ENCODE data around the gene AFF3.
"Not testable (repeated sequence)": the region's sequence is repeated elsewhere in the genome, so short reads cannot be mapped to it uniquely, and the experiment has no call there.

Gene AFF3

GRCh38 chr2:100106460-100106859 lies 35.9 kb downstream of the AFF3 start:
- no peak for DNase-seq (ENCODE audit: low read depth)

DNA sequence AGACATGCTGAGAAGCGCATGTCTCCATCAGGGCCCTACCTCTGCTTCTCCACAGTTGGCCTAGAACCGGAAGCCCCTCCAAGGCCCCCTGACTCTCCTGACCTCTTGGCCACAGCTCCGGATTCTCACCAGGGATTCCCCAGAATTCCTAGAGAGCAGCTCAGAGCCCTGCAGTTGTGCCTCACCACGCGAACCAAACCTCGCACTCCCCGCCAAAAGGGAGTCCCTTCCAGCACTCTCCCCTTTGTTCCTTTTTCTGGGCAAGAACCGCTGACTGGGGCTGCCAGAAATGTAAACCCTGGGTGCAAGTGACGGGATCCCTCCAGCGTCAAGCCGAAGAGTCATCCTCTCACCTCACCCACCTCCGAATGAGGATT lies 36.7 kb downstream of the AFF3 start:
- peak; percentile 34 for DNase-seq (ENCODE audit: low read depth)

GRCh38 chr2:100104718-100105677 lies 37.4 kb downstream of the AFF3 start:
- DNase-seq (ENCODE audit: low read depth): peak; percentile 56

- peak; percentile 36 for DNase-seq (ENCODE audit: low read depth)
Measured at GRCh38 chr2:100104265-100104664, 38.1 kb downstream of the AFF3 start.

DNA sequence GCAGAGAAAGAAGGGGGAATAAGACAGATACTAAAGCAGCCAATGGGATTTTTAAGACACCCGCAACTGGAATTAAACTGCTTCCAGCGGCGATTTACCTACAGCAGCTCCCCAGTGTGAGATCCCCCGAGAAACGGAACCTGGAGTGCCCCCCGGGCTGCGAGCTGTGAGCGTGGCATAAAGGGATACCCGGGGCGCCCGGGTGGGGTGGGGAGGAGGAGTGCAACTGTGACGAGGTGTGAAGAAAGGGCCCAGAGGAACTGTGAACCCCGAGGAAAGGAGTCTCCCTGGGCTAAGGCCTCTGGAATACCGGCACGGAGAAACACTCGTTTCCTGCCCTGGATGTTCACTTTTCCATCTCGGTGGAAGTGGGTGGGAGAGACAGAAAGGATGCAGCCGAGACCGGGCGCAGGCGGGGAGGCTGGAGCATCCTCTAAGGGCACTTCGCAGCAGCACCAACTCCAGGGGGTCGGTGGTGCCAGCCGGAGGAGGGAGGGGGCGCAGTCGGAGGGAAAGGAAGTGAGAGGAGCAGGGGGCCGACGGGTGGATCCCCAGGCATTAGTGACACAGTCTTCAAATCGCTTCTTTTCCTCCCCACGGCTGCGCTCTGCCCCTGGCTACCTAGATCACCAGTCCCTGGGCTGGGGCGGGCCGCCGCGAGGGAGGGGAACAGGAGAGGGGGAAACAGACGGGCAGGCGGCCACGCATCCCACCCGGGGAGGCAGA lies 38.7 kb downstream of the AFF3 start:
- peak; percentile 10 for DNase-seq (ENCODE audit: low read depth)

DNA sequence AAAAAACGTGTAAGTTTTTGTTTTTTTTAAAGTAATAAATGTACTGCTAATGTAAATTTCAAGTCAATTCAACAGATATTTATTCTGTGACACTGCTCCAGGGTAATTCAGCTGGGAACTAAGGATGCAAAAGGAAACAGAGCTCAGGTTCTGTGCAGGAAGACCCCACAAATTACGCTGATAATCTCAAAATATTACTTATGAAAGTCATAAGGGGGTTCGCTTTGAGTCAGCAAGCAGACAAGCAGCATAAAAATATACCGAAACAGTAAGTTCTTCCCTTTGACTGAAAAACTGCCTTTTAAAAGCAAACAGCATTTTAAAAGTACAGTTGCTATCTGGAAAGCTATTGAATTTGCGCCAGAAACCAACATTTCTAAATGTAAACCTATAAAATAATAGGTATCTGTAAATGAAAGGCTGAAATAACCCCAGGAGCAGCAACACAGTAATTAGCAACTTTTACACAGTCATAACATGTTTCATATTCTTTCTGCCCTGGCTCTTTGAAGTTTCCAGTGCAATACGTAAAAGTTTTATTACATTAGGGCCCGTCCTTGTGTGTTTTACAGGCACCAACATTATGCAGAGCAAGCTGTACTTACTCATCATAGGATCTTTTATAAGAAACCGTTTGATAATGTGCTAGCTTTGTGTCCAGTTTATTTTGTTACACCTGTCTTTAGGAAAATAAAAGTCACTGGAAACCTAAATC lies 39.8 kb downstream of the AFF3 start:
- DNase-seq (ENCODE audit: low read depth): not testable (repeated sequence)

GRCh38 chr2:100098855-100099254 lies 43.5 kb downstream of the AFF3 start:
- DNase-seq (ENCODE audit: low read depth): not testable (repeated sequence)

DNA sequence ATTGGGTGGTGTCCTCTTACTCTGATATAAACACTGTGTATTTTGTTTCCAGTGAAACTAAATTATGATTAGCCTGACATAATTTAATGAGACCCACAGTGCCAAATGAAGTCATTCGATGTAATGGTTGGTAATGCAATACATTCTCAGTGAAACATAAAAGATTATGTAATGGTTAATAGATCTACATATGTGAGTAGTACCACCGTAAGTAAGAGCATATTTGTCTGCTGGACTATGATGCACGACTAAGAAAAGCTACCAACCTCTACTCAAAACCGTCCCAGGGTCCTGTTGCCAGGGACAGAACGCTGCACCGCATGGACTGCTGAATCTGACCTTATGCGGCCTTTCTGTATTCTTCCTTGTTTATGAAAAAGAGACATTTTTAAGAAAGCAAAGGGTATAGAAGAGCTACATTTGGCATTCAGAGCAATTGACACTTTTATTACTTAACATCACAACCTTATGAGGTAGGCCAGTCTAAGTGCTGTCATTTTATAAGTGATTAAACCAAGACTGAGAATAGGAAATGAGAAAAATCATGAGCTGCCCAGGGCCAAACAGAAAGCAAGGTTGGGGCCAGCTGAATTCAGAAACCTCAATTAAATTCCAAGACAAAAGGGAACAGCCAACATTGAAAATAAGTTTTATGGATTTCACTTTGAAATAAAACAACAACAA lies 44.6 kb downstream of the AFF3 start:
- not testable (repeated sequence) for DNase-seq (ENCODE audit: low read depth)

DNA sequence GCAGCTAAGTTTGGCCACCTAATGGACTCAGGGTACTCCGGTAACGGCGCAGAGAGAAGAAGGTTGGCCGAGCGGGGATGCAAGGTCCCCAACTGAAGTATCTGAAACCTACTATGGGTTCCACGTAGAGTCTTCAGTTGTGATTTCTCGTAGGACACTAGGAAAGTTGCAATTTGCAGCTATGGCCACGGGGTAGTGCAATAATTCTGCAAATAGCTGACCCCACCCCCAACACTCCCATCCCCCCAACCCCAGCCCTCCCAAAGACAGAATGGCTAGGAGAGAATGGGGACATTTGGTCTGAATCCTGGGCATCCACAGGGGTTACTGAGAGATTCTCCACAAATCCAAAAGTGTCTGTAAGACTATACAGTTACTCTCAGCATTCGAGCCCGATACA lies 46.5 kb downstream of the AFF3 start:
- not testable (repeated sequence) for DNase-seq (ENCODE audit: low read depth)

DNA sequence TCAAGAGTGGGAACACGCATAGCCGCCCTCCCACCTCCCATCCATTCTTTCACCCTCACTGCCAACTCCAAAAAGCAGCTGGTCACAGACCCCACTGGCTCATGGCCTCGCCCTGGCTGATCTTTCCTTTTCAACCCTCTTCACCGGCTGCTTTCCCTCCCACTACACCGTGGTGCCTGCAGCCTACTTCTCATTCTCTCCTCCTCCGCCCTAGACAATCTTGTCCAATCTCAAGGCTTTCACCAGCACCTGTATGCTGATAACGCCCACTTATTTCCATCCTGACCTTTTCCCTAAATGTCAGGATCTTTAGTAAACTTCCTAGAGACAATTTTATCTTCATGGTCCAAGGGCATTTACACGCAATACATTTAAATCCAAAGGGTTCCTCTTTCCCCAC lies 50.6 kb downstream of the AFF3 start:
- DNase-seq (ENCODE audit: low read depth): not testable (repeated sequence)

DNA sequence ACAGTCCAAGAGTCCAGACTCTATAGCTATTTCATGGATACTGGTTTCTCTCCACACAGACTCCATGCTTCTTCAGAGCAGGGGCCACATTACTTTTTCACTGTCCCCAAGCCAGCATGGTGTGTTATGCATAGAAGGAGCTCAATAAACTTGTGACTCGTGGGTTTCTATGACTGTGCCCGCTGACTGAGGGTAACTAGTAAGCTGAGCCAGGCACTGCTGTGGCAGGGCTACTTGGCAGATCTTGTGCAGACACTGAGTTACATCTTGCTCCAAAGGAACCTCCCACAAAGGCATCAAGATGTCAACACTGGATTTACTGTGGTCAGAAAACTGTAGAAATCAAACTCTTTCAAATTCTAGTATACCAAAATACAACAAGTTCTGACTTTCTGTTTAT lies 56.6 kb downstream of the AFF3 start:
- DNase-seq (ENCODE audit: low read depth): not testable (repeated sequence)

- not testable (repeated sequence) for DNase-seq (ENCODE audit: low read depth)
Measured at GRCh38 chr2:100083421-100084216, 58.8 kb downstream of the AFF3 start.

GRCh38 chr2:100082302-100082978 lies 60.0 kb downstream of the AFF3 start:
- DNase-seq (ENCODE audit: low read depth): not testable (repeated sequence)

GRCh38 chr2:100077935-100078334 lies 64.5 kb downstream of the AFF3 start:
- DNase-seq (ENCODE audit: low read depth): no peak

- no peak for DNase-seq (ENCODE audit: low read depth)
Measured at GRCh38 chr2:100077456-100077855, 64.9 kb downstream of the AFF3 start.

GRCh38 chr2:100075532-100075931 lies 66.9 kb downstream of the AFF3 start:
- DNase-seq (ENCODE audit: low read depth): no peak

DNA sequence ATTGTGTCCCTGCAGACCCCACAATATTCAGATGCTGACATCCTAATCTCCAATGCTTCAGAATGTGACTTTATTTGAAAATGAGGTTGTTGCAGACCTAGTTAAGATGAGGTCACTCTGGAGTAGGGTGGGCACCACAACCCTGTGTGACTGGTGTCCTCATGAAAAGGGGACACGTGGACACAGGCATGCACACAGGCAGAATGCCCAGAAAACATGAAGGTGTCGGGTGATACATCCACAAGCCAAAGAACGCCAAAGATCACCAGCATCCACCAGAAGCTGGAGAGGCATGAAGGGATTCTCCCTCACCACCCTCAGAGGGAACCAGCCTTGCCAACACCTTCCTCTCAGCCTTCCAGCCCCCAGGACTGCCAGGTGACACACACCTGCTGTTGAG lies 69.3 kb downstream of the AFF3 start:
- no peak for DNase-seq (ENCODE audit: low read depth)

DNA sequence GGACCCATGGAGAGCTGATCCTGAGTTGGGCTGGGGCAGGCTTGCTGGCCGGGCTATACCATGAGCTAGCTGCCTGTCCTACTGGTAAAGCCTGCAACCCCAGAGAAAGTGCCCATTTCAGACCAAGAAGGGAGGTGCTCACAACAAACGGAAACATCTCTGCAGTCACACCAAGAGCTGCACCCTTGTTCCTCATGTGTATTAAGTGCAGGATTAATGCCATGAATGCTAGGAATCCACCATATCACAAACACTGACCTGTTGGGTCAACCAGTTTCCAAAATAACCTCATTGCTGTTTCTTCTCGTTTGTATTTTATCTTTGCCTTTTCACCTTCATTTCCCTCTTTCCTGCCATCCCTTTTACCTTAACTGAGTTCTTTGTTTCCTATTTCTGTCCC lies 69.9 kb downstream of the AFF3 start:
- no peak for DNase-seq (ENCODE audit: low read depth)

- no peak for DNase-seq (ENCODE audit: low read depth)
Measured at GRCh38 chr2:100071335-100072043, 70.9 kb downstream of the AFF3 start.

DNA sequence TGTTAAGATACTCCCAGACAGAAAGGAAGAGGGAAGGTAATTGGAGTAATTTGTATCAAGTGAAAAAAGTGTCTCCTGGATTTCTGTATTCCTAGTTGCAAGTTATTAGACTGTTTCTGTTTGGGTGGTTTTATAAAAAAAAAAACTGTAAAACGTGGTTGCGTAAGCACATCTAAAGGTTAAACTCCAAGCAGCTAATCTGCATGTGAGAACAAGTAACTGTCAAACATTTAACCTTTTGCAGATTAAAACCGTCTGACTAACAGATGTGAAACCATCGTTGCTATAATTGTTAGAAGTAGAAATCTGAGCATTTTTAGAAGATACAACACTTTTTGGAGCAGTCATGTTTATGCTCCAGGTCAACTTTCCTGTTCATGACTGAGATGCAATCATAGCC lies 72.3 kb downstream of the AFF3 start:
- no peak for DNase-seq (ENCODE audit: low read depth)

Data from ELR (cell line).